NOMO-1 treated with dmso at 0.1 percent for 144 hours (cell line): ENCODE data around the gene FAM209A.
"Not testable (repeated sequence)": the region's sequence is repeated elsewhere in the genome, so short reads cannot be mapped to it uniquely, and the experiment has no call there.

ENCODE experiments used
- DNase-seq: peaks from one replicate; lab custom pipeline; 2025; ENCODE audit not compliant: unreplicated experiment; lab: John Stamatoyannopoulos, UW

Gene FAM209A, protein sequence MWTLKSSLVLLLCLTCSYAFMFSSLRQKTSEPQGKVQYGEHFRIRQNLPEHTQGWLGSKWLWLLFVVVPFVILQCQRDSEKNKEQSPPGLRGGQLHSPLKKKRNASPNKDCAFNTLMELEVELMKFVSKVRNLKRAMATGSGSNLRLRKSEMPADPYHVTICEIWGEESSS

DNA sequence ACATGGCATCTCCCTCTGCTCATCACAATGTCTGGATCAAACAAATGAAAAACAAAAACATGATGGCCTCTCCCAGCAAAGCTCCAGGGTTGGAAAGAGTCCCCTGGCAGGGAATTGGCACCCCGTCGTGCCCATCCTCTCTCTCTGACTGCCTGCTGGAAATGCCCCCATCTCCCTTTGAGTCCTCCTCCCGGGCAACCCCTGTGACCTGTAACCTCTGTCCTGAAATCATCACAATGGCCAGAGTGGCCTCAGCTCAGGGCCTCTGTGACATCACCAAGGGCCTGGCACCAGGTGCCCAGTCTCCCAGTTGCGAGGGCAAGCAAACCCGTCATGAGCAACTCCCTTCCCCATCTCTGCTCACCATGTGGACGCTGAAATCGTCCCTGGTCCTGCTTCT lies at the start of gene FAM209A:
TSS of gene FAM209A (plus strand) at position 301 of the 400 bp plus-strand sequence. CDS start at position 366, 65 bp downstream.
- DNase-seq, result not testable (repeated sequence)

DNA sequence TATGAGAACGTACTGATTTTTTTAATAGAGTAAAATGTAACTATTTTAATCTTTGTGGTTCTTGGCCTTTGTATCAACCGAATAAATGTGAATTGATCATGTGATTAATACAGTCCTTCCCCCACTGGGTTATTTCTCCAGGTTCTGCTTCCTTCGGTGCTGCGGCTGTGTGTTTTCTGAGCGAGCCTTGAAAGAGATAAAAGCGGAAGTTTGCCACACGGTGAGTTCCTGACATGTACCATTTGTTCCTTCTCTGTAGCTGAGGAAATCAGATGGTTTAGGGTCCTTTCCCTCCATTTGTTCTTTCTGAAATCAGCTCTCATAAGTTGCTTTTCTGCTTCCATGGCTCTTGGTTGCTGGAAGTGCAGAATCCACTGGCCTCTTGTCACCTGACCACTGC lies 40.6 kb upstream of the FAM209A start:
- DNase-seq, result peak; percentile 74

- peak; percentile 68 for DNase-seq
Measured at GRCh38 chr20:56487216-56487615, 37.3 kb upstream of the FAM209A start.

- DNase-seq, result no peak
Measured at GRCh38 chr20:56488566-56488965, 36.0 kb upstream of the FAM209A start.

DNA sequence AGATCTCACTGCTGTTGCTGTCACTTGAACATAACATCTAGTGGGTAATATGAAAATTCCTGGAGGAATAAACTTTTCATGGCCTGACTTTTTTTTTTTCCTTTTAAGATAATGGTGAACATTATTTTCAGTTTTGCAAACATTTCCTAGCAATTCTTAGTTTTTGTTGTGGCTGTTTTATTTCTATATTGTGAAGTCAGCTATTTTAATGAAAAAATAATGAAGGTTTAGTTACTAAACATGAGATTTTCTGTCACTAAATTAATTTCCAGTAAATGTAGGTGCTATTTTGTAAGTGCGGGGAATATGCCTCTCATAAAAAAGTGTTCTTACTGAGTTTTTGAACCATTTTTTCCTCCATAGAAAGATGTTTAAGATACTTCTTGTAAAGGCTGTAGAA lies 23.4 kb upstream of the FAM209A start:
- no peak for DNase-seq

DNA sequence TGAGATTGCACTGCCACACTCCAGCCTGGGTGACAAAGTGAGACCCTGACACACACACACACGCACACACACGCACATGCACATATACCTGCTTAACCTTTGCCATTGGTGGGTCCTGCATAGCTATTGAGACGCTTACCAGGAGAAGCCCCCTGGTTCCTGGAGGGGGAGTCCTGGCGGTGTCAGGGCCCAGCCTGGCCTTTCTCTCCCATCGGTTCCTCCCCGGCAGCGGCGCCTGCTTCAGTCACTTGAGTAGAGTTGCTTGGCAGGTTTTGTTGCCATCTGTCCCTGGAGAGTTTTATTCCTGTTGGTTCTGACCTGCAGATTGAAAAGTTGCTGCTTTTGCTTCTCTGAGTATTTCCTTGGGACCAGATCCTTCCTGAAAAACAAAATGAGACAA lies 20.6 kb upstream of the FAM209A start:
- no peak for DNase-seq

DNA sequence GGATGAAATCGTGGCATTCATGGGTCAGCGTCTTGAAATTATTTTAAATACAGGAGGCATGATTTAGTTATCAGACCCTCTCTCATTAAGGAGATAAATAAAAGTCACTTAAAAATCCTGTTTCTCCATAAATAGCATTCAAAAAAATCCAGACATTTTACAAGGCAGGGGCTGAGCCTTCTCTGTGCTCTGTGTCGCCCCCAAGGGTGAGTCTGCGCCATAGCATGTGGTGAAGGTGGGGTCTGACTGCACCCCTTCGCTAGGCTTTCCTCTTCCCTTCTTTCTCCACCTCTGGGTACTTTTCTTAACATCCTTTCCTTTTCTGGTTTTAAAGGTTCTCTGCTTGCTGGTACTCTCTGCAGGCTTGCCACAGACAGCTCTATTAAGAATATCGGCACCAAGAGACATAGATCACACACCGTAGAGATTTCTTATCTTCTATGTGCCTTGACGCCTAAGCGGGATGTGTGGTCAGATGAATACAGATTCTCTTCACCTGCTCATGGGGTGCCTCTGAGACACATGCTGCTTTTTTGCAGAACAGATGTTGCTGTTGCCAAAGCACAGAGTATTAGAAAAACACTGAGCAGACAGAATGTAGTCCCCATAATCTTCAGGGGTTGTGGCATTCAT lies 20.1 kb upstream of the FAM209A start:
- DNase-seq, result no peak

- DNase-seq, result no peak
Measured at GRCh38 chr20:56506103-56506502, 18.4 kb upstream of the FAM209A start.

DNA sequence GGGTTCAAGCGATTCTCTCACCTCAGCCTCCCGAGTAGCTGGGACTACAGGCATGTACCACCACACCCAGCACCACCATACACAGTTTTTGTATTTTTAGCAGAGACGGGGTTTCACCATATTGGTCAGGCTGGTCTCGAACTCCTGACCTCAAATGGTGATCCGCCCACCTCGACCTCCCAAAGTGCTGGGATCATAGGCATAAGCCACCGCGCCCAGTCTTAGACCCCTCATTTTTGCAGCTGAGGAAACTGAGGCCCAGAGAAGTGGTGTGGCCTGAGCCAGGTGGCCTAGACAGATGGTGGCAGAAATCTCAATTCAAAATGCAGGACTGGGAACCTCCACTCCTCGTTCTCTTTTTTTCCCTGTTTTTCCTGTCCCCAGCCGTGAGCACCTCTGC lies 12.6 kb upstream of the FAM209A start:
- no peak for DNase-seq

- no peak for DNase-seq
Measured at GRCh38 chr20:56513161-56514150, 11.1 kb upstream of the FAM209A start.

DNA sequence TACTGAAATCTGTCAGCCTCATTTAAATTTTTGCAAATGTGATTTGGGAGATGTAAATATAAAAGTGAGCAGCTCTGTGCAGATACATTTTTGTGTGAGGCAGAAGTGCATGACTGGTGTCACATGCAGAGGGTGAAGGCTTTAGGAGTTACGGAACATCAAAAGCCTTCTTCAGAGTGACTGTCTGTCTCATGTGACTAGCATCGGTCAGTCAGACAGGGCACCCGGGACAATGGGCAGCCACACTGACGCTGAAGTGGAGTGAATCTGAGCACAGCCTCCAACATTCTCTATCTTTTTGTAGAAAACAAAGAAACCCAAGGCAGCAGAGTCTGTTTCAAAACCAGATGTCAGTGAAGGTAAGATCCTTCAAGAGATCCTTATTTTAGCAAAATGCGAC lies 7.9 kb upstream of the FAM209A start:
- no peak for DNase-seq

DNA sequence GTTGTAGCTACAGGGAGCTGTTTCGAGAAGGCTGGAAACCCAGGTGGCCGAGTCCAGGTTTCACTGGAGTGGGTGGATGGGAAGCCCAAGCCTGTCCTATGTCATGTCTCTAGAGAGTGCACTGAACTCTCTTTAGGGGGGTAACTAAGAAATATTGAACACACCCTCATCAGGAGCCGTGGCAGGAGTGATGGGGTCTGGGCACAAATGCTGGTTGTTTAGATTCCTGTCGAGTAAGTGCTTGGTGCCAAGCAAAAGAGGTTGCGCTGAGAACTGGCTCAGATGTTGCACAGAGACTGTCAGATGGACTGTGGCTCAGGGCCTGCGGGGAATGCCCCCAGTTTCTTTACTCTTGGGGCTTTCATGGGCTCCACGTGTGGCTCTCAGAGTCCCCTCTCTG lies 7.3 kb upstream of the FAM209A start:
- DNase-seq, result no peak

- no peak for DNase-seq
Measured at GRCh38 chr20:56517641-56518040, 6.9 kb upstream of the FAM209A start.

- no peak for DNase-seq
Measured at GRCh38 chr20:56518126-56518525, 6.4 kb upstream of the FAM209A start.

DNA sequence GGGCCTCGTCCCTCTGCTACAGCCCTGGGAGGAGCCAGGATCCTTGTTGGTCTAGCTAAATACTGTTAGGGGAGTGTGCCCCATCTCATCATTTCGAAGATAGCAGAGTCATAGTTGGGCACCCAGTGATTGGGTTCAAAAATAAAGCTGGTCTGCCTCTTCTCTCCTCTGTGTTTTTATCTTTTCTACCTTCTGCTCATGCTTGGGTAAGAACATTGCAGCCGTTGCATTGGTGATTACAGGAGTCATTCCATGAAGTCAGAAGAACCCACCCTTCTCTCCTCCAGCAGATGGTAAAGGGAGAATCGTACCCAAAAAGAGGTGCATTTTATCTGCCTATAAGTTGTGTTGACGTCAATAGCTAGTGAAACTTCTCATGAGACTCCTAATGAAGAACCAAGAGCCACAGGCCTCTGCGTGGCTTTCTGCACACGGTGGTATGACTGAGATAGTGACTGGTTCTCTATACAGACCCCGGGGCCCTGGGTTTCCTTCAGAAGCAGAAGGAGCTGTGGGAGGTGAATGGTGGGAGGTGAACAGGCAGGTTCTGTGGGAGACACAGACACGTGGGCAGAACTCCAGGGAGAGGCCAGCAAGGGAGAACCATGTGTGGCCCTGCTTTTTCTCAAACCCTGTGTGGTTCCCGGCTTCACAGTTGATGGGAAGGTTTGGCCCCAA lies 5.7 kb upstream of the FAM209A start:
- DNase-seq, result no peak

DNA sequence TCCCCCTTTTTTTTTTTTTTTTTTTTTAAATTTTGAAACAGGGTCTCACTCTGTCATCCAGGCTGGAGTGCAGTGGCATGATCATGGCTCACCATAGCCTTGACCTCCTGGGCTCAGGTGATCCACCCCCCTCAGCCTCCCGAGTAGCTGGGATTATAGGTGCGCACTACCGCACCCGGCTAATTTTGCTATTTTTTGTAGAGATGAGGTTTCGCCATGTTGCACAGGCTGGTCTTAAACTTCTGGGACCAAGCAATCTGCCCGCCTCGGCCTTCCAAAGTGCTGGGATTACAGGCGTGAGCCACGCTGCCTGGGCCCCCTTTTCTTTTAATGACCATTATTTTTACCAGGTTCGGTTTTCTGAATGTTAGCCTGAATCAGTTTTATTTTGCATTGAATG lies 5.0 kb upstream of the FAM209A start:
- DNase-seq, result no peak

DNA sequence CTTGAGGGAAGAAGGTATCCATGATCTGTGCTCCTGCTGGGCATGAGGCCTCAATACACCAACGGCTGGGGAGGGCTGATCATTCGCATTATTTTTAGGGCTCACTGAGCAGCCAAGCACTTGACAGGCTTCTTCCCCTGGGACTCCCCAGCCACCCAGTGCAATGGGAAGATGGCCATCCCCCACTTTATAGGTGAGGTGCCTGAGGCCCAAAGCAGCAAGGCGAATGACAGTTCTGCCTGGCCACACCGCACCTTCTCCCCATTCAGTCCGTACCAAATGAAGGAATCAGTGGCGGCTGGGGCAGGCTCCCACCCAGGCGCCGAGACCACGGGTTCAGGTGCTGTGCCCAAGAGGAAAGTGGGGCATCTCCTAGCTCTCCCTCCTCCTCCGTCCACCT lies 4.4 kb upstream of the FAM209A start:
- DNase-seq, result no peak

- not testable (repeated sequence) for DNase-seq
Measured at GRCh38 chr20:56520746-56521354, 3.7 kb upstream of the FAM209A start.

- DNase-seq, result no peak
Measured at GRCh38 chr20:56522311-56522710, 2.2 kb upstream of the FAM209A start.

- no peak for DNase-seq
Measured at GRCh38 chr20:56527521-56527920, 3.0 kb downstream of the FAM209A start.

GRCh38 chr20:56532946-56533345 lies 8.4 kb downstream of the FAM209A start, which contains the start of gene FAM209B:
FAM209B (plus strand) TSS chr20:56533246; CDS start chr20:56533342, 96 bp downstream.
- not testable (repeated sequence) for DNase-seq
